Activated naive CD8-positive, alpha-beta T cell treated with anti-CD3 and anti-CD28 coated beads, Interleukin-2, amount 10 ng/mL, durations not matched to agents 7 days and 5 days (primary cell): Measurements from ENCODE around the gene MYBPC1. TPM values are rescaled to one million over a fixed set of nuclear protein-coding genes. Genes with fewer than 3 reads are reported as not detected.
"Not testable (repeated sequence)": the region's sequence is repeated elsewhere in the genome, so short reads cannot be mapped to it uniquely, and the experiment has no call there.

Source experiments
- ATAC-seq: fragments of 150-1000 bp; cut with Tn5 transposase; one replicate; pipeline ENCODE4 v1.10.0; 2021; ENCODE audit warnings: low read depth, moderate library complexity
- POLR2A ChIA-PET: fragments of 350-600 bp; sonication (Branson Sonifier 250); formaldehyde crosslinking; loops from one replicate; lab custom pipeline; 2021; ENCODE audit warnings: antibody characterized with exemption; lab: Charles Lee
- DNase-seq: peaks from one replicate; pipeline ENCODE4 v3.0.0; 2021
- H3K27ac Mint-ChIP-seq: one replicate; pipeline ENCODE4 v1.8.0; 2022; ENCODE audit warnings: mild to moderate bottlenecking, mixed read lengths
- H3K27me3 Mint-ChIP-seq: one replicate; pipeline ENCODE4 v1.8.0; 2022; ENCODE audit warnings: mild to moderate bottlenecking, moderate library complexity, mixed read lengths
- H3K36me3 Mint-ChIP-seq: one replicate; pipeline ENCODE4 v1.8.0; 2021; ENCODE audit warnings: mild to moderate bottlenecking, mixed read lengths
- H3K4me1 Mint-ChIP-seq: one replicate; pipeline ENCODE4 v1.8.0; 2021; ENCODE audit warnings: mixed read lengths
- H3K4me3 Mint-ChIP-seq: one replicate; pipeline ENCODE4 v1.8.0; 2022; ENCODE audit warnings: mild to moderate bottlenecking, moderate library complexity, mixed read lengths
- H3K9me3 Mint-ChIP-seq: one replicate; pipeline ENCODE4 v1.8.0; 2021; ENCODE audit warnings: mixed read lengths
- total RNA-seq, 2 experiments: library from RNA; stranded (reverse); gene quantifications; one replicate each; pipeline ENCODE4 v1.2.3, GENCODE V29; 2021

MYBPC1 gene, protein sequence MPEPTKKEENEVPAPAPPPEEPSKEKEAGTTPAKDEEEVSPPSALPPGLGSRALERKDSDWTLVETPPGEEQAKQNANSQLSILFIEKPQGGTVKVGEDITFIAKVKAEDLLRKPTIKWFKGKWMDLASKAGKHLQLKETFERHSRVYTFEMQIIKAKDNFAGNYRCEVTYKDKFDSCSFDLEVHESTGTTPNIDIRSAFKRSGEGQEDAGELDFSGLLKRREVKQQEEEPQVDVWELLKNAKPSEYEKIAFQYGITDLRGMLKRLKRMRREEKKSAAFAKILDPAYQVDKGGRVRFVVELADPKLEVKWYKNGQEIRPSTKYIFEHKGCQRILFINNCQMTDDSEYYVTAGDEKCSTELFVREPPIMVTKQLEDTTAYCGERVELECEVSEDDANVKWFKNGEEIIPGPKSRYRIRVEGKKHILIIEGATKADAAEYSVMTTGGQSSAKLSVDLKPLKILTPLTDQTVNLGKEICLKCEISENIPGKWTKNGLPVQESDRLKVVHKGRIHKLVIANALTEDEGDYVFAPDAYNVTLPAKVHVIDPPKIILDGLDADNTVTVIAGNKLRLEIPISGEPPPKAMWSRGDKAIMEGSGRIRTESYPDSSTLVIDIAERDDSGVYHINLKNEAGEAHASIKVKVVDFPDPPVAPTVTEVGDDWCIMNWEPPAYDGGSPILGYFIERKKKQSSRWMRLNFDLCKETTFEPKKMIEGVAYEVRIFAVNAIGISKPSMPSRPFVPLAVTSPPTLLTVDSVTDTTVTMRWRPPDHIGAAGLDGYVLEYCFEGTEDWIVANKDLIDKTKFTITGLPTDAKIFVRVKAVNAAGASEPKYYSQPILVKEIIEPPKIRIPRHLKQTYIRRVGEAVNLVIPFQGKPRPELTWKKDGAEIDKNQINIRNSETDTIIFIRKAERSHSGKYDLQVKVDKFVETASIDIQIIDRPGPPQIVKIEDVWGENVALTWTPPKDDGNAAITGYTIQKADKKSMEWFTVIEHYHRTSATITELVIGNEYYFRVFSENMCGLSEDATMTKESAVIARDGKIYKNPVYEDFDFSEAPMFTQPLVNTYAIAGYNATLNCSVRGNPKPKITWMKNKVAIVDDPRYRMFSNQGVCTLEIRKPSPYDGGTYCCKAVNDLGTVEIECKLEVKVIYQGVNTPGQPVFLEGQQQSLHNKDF
- total RNA-seq: not detected

DNA sequence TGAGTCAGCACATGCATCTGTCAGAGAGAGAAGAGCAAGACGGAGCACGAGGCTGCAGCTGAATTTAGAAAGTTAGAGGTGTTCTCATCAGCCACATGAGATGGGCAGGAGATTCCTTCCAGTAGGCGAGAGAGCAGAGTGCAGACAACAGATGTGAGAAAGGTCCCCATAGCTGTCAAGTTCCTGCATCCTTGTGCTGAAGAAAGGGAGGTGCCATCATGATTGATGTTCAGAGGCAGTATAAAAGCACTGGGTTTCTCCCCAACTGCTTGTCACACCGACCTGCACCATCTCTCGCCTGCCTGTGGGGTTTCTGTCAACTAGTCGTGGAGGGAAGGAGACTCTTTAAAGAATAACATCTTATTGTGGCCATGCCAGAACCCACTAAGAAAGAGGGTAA, at the start of gene MYBPC1:
Gene MYBPC1, plus strand, starts transcription at position 272 of the 400 bp plus-strand sequence. Its CDS starts 100 bp downstream, at position 372.
- Mint-ChIP-seq H3K4me1 (no peaks in the 10 kb centered on the region), H3K9me3 (no peaks in the 10 kb centered on the region), H3K36me3 (no peaks in the 10 kb centered on the region), H3K27ac (no peak within 1 kb of the TSS), H3K4me3 (no peak within 1 kb of the TSS), H3K27me3 (peaks cover 22% of the 10 kb centered on the region)
- ATAC-seq: no peak
- DNase-seq: no peak
- POLR2A ChIA-PET: no interaction called here

DNA sequence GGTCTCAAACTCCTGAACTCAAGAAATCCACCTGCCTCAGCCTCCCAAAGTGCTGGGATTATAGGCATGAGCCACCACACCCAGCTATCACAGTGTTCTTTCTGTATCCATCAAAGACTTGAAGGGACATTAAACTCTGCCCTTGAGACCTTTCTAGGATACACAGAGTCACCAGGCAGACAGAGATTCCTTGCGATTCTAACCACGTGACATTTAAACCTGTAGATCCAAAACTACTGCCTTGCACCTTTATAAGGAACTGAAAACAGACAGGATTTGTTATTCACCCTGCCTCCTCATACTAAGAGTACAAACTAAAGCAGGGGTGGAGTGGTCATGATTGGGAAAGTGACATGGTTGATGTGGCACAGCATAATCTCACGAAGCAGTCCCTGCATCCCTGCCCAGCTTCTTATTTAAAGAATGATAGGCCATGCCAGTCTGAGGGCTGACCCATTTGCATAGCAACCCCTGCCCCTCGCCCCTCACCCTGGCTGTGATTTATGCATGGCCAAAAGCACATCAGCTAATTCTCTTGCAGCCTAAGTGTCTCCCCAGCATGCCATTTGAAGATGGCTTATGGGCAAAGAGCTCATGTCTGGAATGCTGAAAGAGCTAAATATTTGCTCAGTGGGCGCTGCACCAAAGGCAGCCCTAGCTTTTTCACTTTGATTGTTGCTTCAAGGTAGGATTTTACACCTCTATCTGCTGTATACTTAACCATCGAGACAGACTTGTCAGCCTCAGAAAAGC, 43.2 kb upstream of the MYBPC1 start:
- Mint-ChIP-seq H3K27ac (no peak overlapping the region), H3K4me3 (no peak overlapping the region), H3K36me3 (no peaks in the 10 kb centered on the region), H3K4me1 (no peaks in the 10 kb centered on the region), H3K27me3 (peaks cover 7% of the 10 kb centered on the region), H3K9me3 (peaks cover 3% of the 10 kb centered on the region)
- DNase-seq (no peak), ATAC-seq (no peak)
- POLR2A ChIA-PET: no interaction called here

DNA sequence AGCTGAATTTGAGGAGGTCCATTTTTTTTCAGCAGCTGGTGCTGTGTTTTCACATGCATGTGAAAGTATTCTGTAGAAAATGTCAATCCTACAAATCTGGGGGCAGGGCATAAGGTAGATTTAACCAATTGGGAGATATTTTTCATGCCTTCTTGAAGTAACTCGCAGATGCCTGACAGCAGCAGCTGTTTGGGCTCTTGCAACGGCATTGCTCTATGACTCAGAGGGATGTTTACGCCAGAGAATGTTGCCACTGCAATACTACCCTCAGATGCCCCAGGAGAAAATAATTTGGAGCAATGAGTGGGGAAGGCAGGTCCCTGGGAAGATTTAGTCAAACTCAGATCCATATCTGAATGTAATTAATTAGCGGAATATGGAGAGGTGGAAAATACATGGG, 42.5 kb upstream of the MYBPC1 start:
- ATAC-seq (no peak), DNase-seq (no peak)
- POLR2A ChIA-PET: no interaction called here
- Mint-ChIP-seq H3K4me1 (no peaks in the 10 kb centered on the region), H3K36me3 (no peaks in the 10 kb centered on the region), H3K4me3 (no peak overlapping the region), H3K27me3 (peaks cover 7% of the 10 kb centered on the region), H3K27ac (no peak overlapping the region), H3K9me3 (peaks cover 3% of the 10 kb centered on the region)

DNA sequence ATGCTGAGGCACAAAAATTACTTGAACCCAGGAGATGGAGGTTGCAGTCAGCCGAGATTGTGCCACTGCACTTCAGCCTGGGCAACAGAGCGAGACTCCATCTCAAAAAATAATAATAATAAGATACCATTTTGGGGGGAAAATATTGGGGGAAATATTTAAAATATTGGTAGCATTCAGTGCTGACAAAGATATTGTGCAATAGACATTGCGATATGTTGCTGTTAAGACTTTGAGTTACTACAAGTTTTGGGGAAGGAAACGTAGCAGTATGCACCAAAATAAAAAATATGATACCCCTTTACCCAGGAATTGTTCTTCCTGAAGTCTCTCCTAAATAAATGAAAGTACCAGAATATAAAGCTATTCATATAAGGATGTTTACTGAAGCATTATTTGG, 37.7 kb upstream of the MYBPC1 start:
- no peak overlapping the region for H3K27ac Mint-ChIP-seq
- H3K9me3 Mint-ChIP-seq: peaks cover 4% of the 10 kb centered on the region
- DNase-seq (no peak), ATAC-seq (no peak)
- H3K4me1 Mint-ChIP-seq: no peaks in the 10 kb centered on the region
- H3K36me3 Mint-ChIP-seq: no peaks in the 10 kb centered on the region
- POLR2A ChIA-PET: no interaction called here
- no peak overlapping the region for H3K4me3 Mint-ChIP-seq
- peaks cover 9% of the 10 kb centered on the region for H3K27me3 Mint-ChIP-seq

DNA sequence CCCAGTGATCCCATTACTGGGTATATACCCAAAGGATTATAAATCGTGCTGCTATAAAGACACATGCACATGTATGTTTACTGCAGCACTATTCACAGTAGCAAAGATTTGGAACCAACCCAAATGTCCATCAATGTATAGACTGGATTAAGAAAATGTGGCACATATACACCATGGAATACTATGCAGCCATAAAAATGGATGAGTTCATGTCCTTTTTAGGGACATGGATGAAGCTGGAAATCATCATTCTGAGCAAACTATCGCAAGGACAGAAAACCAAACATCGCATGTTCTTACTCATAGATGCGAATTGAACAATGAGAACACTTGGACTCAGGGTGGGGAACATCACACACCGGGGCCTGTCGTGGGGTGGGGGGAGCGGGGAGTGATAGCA, 36.0 kb upstream of the MYBPC1 start:
- H3K27ac Mint-ChIP-seq, H3K4me1 Mint-ChIP-seq, H3K4me3 Mint-ChIP-seq, DNase-seq, H3K36me3 Mint-ChIP-seq, H3K27me3 Mint-ChIP-seq, H3K9me3 Mint-ChIP-seq, ATAC-seq, POLR2A ChIA-PET: not testable (repeated sequence)

DNA sequence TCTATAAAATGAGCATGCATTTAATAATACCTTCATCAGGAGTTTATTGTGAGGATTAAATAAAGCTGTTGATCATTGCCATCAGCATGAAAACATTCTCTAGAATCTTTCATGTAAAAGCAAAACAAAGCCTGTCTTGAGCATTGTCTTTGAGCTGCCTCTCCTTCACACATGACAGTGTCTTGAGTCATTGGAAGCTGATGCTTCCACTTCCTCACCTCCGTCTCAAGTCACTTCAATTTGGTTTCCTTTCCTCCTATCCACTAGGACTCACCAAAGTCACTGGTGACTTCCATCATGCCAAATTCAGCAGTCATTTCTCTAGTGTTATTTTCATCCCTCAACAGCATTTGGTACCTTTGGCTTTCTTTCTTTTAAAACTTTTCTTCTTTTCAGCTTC, 31.6 kb upstream of the MYBPC1 start:
- DNase-seq: no peak
- peaks cover 10% of the 10 kb centered on the region for H3K9me3 Mint-ChIP-seq
- no peaks in the 10 kb centered on the region for H3K36me3 Mint-ChIP-seq
- POLR2A ChIA-PET: no interaction called here
- H3K27me3 Mint-ChIP-seq: peaks cover 2% of the 10 kb centered on the region
- no peak overlapping the region for H3K4me3 Mint-ChIP-seq
- no peak for ATAC-seq
- no peaks in the 10 kb centered on the region for H3K4me1 Mint-ChIP-seq
- no peak overlapping the region for H3K27ac Mint-ChIP-seq

DNA sequence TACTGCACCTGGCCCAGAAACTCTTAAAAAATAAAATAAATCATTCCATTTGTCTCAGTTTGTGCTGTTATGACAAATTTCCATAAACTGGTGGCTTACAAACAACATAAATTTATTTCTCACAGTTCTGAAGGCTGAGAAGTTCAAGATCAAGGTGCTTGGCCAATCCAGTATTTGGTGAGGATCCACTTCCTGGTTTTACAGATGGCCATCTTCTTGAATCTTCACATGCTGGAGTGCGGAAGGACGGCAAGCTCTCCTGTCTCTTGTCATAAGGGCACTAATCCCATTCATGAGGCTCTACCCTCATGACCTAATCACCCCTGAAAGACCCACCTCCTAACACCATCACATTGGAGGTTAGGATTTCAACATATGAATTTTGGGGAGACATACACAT, 29.9 kb upstream of the MYBPC1 start:
- H3K36me3 Mint-ChIP-seq: no peaks in the 10 kb centered on the region
- no peak overlapping the region for H3K27ac Mint-ChIP-seq
- H3K9me3 Mint-ChIP-seq: peaks cover 6% of the 10 kb centered on the region
- H3K4me1 Mint-ChIP-seq: no peaks in the 10 kb centered on the region
- peaks cover 2% of the 10 kb centered on the region for H3K27me3 Mint-ChIP-seq
- DNase-seq (no peak), ATAC-seq (no peak)
- no peak overlapping the region for H3K4me3 Mint-ChIP-seq
- POLR2A ChIA-PET: no interaction called here

DNA sequence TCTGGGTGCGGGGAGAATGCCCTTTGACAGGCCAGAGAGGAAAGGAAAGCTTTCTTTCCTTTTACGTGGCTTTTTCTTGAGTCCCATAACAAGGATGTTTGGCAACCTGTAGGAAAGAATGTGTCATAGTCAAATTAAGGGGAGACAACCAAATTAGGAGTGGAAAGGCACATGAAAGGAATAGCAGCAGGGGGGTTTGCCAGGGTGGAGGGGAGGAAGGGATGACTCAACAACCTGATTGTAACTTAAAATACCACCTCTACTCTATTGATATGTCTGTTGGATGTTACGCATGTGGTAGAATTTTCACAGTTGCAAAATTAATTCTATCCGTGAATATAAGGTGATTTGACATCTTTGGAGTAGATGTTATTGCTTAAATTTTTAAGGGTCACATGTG, 28.5 kb upstream of the MYBPC1 start:
- no peaks in the 10 kb centered on the region for H3K36me3 Mint-ChIP-seq
- H3K9me3 Mint-ChIP-seq: peaks cover 6% of the 10 kb centered on the region
- H3K27me3 Mint-ChIP-seq: peaks cover 2% of the 10 kb centered on the region
- DNase-seq (no peak), ATAC-seq (no peak)
- POLR2A ChIA-PET: no interaction called here
- no peak overlapping the region for H3K27ac Mint-ChIP-seq
- H3K4me3 Mint-ChIP-seq: no peak overlapping the region
- H3K4me1 Mint-ChIP-seq: peaks cover 3% of the 10 kb centered on the region

DNA sequence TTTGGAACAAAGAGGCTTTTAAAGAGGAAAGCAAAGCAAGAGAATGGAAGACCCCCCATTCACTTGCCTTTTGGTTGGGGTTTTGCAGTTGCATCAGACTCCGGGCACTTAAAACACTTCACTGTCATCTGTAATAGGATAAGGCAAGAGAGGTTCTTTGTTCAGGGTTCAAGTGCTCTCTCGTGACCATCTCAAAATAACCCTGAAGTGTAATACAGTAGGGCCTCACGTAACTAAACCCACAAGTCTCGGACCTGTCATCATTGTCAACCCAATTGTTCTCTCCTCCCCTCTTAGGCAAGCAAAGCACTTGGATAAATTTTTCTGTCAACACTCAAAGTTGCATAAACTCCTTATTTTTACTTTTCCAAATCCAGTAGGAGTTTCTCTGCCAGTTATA, 26.9 kb upstream of the MYBPC1 start:
- H3K4me1 Mint-ChIP-seq: peaks cover 3% of the 10 kb centered on the region
- no peak overlapping the region for H3K27ac Mint-ChIP-seq
- H3K36me3 Mint-ChIP-seq: no peaks in the 10 kb centered on the region
- peaks cover 3% of the 10 kb centered on the region for H3K27me3 Mint-ChIP-seq
- POLR2A ChIA-PET: no interaction called here
- no peak overlapping the region for H3K4me3 Mint-ChIP-seq
- peaks cover 6% of the 10 kb centered on the region for H3K9me3 Mint-ChIP-seq
- no peak for DNase-seq
- ATAC-seq: no peak

DNA sequence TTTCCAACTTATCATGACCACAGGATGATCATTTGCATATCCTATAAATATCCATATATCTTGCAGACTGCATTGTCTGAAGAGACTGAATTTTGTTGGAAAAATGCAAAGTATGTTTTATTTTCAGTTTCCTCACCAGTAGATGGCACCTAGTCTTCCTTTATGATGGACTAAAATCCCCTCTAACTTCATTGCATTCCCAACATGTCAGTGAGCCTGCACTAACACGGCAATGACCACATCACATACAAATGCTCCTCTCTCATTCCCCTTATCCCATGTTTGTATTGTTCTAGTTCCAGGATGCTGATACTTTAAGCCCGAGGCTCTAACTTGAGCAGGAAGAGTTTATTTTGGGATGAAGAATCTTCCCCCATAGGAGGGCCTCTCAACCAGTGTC, 24.7 kb upstream of the MYBPC1 start:
- peaks cover 3% of the 10 kb centered on the region for H3K4me1 Mint-ChIP-seq

DNA sequence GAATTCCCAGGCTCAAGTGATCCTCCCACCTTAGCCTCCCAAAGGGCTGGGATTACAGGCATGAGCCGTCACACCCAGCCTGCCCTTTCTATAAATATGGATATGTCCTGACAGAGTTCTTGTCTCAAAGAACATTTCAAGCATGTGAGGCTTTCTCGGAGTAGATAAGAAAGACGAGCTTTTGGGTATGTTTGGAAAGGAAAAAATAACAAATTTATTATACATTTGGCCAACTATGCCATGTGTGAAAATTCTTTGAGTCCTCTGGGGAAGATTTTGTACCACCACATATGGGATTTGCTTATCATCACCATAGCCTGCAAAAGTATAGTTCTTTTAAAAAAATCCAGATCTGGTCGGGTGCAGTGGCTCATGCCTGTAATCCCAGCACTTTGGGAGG, 23.7 kb upstream of the MYBPC1 start:
- ATAC-seq (no peak), DNase-seq (no peak)
- peaks cover 5% of the 10 kb centered on the region for H3K27me3 Mint-ChIP-seq
- H3K4me1 Mint-ChIP-seq: peaks cover 3% of the 10 kb centered on the region
- H3K9me3 Mint-ChIP-seq: peaks cover under 1% of the 10 kb centered on the region
- H3K4me3 Mint-ChIP-seq: no peak overlapping the region
- no peak overlapping the region for H3K27ac Mint-ChIP-seq
- POLR2A ChIA-PET: no interaction called here
- H3K36me3 Mint-ChIP-seq: no peaks in the 10 kb centered on the region

More for the DNA sequence above, 24.7 kb upstream of the MYBPC1 start:
- DNase-seq (no peak), ATAC-seq (no peak)
- Mint-ChIP-seq H3K27me3 (peaks cover 5% of the 10 kb centered on the region), H3K27ac (no peak overlapping the region), H3K36me3 (no peaks in the 10 kb centered on the region), H3K4me3 (no peak overlapping the region), H3K9me3 (peaks cover 6% of the 10 kb centered on the region)
- POLR2A ChIA-PET: no interaction called here

DNA sequence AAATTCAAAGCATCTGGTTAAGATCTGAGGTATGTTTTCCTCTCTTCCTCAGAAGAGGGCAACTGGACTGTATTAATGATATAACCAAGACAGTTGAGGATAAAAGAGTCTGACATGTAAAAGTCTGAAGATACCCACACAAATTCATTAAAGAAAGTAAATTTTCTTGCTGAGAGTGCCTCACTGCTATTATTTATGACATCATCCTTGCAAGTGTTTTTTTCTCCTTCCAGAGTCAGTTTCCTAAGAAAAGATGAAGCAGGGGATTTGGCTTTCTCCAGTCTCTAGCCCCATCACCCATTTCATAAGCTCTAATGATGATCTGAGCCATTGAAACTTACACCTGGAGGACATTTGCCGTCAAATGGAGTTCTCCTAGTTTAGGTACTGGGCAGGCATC, 21.0 kb upstream of the MYBPC1 start:
- H3K27ac Mint-ChIP-seq: no peak overlapping the region
- DNase-seq: no peak
- no peak for ATAC-seq
- no peak overlapping the region for H3K4me3 Mint-ChIP-seq
- POLR2A ChIA-PET: no interaction called here
- peaks cover 8% of the 10 kb centered on the region for H3K27me3 Mint-ChIP-seq
- no peaks in the 10 kb centered on the region for H3K9me3 Mint-ChIP-seq
- no peaks in the 10 kb centered on the region for H3K36me3 Mint-ChIP-seq
- peaks cover 3% of the 10 kb centered on the region for H3K4me1 Mint-ChIP-seq

DNA sequence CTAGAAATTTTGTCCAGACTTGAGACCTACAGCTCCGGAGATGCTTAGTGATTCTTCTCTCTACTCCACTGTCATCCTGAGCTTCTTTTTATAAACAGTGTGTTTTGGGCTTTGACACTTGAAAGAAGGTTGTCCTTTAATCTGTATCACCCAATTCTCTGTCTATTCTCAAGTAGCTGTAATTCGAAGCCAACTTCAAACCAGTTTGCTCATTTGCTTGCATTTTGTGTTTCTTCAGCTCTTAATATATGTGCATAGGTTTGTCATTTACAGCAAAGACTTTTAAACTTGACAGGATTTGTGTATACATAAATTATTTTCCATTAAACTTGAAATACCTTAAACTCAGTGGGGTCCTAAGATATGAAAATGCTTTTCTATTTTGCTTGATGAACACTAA, 16.4 kb upstream of the MYBPC1 start:
- Mint-ChIP-seq H3K4me1 (no peaks in the 10 kb centered on the region), H3K27ac (no peak overlapping the region), H3K4me3 (no peak overlapping the region), H3K27me3 (peaks cover 9% of the 10 kb centered on the region), H3K9me3 (no peaks in the 10 kb centered on the region), H3K36me3 (no peaks in the 10 kb centered on the region)
- no peak for DNase-seq
- POLR2A ChIA-PET: no interaction called here
- no peak for ATAC-seq
